ENCODE data around the gene DNPEP. TPM values are rescaled to one million over a fixed set of nuclear protein-coding genes. Genes with fewer than 3 reads are reported as not detected.

The DNPEP gene
- total and polyA plus RNA-seq, 2 donors (not counting 3 experiments of a cell fraction or from before 2014, with no cell fraction given), result 40.4 to 77.5 TPM

DNA sequence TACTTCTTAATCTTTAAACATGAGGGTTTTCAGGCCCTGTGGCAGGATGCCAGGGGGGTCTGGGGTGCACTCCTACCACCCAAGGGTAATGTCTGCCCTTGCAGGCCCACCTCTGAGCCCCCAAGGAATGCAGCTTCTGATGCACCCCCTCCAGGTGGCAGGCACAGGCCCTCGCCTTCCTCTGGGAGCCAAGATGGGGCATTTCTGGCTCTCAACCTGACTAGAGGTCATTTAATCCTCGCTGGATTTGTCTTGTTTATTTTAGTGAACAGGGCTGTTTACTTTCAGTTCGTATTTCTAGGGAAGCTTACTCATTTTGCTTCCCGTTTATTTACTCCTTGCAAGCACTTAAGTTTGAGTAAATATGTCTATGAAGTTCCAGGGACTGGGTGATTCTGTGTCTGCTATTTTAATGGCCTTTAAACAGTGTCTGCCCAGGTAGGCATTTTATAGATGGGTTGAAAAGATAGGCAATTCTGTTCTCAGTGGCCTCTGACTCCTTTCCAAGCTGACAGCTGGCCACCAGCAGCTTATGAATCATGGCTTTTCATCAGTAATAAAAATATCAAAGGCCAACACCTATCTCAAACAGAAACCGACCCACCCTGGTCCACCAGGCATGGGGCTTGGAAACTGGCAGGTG, 11.1 kb upstream of the DNPEP start:
- no peaks in the 10 kb centered on the region for H3K36me3 ChIP-seq (ENCODE audit: control insufficient read depth in 2 of 2, extremely low read depth in 1 of 2, insufficient read depth in 2 of 2, low read length in 2 of 2)
- DNase-seq (ENCODE audit: low read depth, low spot score) (no peak), FAIRE-seq (no peak)
- H3K9ac ChIP-seq (replicated peaks; ENCODE audit: extremely low read depth, insufficient read depth, low read length), result no peak overlapping the region
- H3K4me2 ChIP-seq (ENCODE audit: insufficient read depth, low read length), result no peak overlapping the region
- dilution Hi-C loops (cut with MboI; ENCODE audit: extremely low pct_ligation_motif_present, low sequenced_read_pairs), result no loop called here
- H3K9me3 ChIP-seq (replicated peaks; ENCODE audit: control insufficient read depth, insufficient read depth, low read length), result no peaks in the 10 kb centered on the region
- H4K20me1 ChIP-seq (replicated peaks; ENCODE audit: control insufficient read depth, extremely low read depth, insufficient read depth, low read length), result no peaks in the 10 kb centered on the region
- H3K9me1 ChIP-seq (replicated peaks; ENCODE audit: control insufficient read depth, extremely low read depth, insufficient read depth, low read length), result no peaks in the 10 kb centered on the region
- H3K27me3 ChIP-seq (ENCODE audit: control insufficient read depth in 2 of 2, insufficient read depth in 2 of 2, low read length in 2 of 2), result peaks cover 0 to 3% of the 10 kb centered on the region in 2 experiments
- POLR2A ChIA-PET, result no interaction called here
- H3K4me3 ChIP-seq (replicated peaks in 1 of 3; ENCODE audit: insufficient read depth in 1 of 3, low read depth in 1 of 3, low read length in 3 of 3), result no peak overlapping the region
- no TSS peak for BruUV-seq (replicated peaks)
- CTCF ChIA-PET, result interaction anchor here (1.1 to 2.6 kb wide), 2 partner anchors 11 to 131 kb away, joined by 7 to 13 read pairs; partner anchors contain the start of gene DNPEP
- TF ChIP-seq GATA2 (IDR thresholded peaks at IDR 0.05; ENCODE audit: insufficient read depth, insufficient read length, low read depth, low read length), result no peak
- TF ChIP-seq, protein P1, sequence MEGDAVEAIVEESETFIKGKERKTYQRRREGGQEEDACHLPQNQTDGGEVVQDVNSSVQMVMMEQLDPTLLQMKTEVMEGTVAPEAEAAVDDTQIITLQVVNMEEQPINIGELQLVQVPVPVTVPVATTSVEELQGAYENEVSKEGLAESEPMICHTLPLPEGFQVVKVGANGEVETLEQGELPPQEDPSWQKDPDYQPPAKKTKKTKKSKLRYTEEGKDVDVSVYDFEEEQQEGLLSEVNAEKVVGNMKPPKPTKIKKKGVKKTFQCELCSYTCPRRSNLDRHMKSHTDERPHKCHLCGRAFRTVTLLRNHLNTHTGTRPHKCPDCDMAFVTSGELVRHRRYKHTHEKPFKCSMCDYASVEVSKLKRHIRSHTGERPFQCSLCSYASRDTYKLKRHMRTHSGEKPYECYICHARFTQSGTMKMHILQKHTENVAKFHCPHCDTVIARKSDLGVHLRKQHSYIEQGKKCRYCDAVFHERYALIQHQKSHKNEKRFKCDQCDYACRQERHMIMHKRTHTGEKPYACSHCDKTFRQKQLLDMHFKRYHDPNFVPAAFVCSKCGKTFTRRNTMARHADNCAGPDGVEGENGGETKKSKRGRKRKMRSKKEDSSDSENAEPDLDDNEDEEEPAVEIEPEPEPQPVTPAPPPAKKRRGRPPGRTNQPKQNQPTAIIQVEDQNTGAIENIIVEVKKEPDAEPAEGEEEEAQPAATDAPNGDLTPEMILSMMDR (IDR thresholded peaks at IDR 0.05; ENCODE audit: extremely low read depth in 1 of 2, insufficient read depth in 1 of 2, low read depth in 1 of 2, low read length in 2 of 2), result no peak
- TF ChIP-seq POLR2AphosphoS5 (IDR thresholded peaks at IDR 0.05; ENCODE audit: insufficient read depth, low read depth, low read length), result no peak
- no peak for TF ChIP-seq POLR2A (IDR thresholded peaks at IDR 0.05; ENCODE audit: low read depth, low read length)
- TF ChIP-seq EZH2 (IDR thresholded peaks at IDR 0.05; ENCODE audit: borderline replicate concordance, low read depth, low read length, severe bottlenecking), result no peak
- TF ChIP-seq JUN (IDR thresholded peaks at IDR 0.05; ENCODE audit: borderline replicate concordance, insufficient read depth, insufficient read length, low read depth), result no peak
- no peak for TF ChIP-seq MYC (IDR thresholded peaks at IDR 0.05; ENCODE audit: low read depth, low read length)
- TF ChIP-seq, protein P2, sequence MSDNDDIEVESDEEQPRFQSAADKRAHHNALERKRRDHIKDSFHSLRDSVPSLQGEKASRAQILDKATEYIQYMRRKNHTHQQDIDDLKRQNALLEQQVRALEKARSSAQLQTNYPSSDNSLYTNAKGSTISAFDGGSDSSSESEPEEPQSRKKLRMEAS (IDR thresholded peaks at IDR 0.05; ENCODE audit: insufficient read depth, insufficient read length), result no peak
- no peaks in the 10 kb centered on the region for H3K79me2 ChIP-seq (ENCODE audit: control insufficient read depth, insufficient read depth, low read length)
- no peak overlapping the region for H3K27ac ChIP-seq (ENCODE audit: insufficient read depth, low read depth, low read length)
- intact Hi-C loops (cut with micrococcal nuclease), result no loop called here
- no peak overlapping the region for H2AFZ ChIP-seq (ENCODE audit: low read depth, low read length)
- H3K4me1 ChIP-seq (ENCODE audit: control insufficient read depth, extremely low read depth, insufficient read depth, low read length), result no peaks in the 10 kb centered on the region
